ENCODE data around the gene WBP2NL.

WBP2NL gene

GRCh38 chr22:41966607-41967240 is 31.9 kb upstream of the WBP2NL start:
- Histone ChIP-seq H3K4me1 (ENCODE audit: control insufficient read depth in 2 of 2, insufficient read depth in 2 of 2, low read length in 2 of 2) (no peaks in the 10 kb centered on the region), H3K9me3 (ENCODE audit: control insufficient read depth in 2 of 2, low read length in 2 of 2) (no peaks in the 10 kb centered on the region), H3K9ac (ENCODE audit: low read depth in 1 of 2, low read length in 2 of 2) (no peak overlapping the region), H3K4me3 (ENCODE audit: low read length in 2 of 2) (no peak overlapping the region), H3K36me3 (ENCODE audit: control insufficient read depth in 2 of 2, insufficient read depth in 2 of 2, low read length in 2 of 2) (no peaks in the 10 kb centered on the region), H3K27ac (ENCODE audit: low read depth in 2 of 2, low read length in 2 of 2) (no peak overlapping the region), H3K27me3 (ENCODE audit: control insufficient read depth in 2 of 2, insufficient read depth in 2 of 2, low read length in 2 of 2) (peaks cover 0 to 5% of the 10 kb centered on the region in 2 donors)

- no peaks in the 10 kb centered on the region for H3K9me3 ChIP-seq (ENCODE audit: control insufficient read depth in 2 of 2, low read length in 2 of 2)
- H3K9ac ChIP-seq (ENCODE audit: low read depth in 1 of 2, low read length in 2 of 2) = no peak overlapping the region
- no peak overlapping the region for H3K27ac ChIP-seq (ENCODE audit: low read depth in 2 of 2, low read length in 2 of 2)
- H3K4me3 ChIP-seq (ENCODE audit: low read length in 2 of 2) = no peak overlapping the region
- H3K4me1 ChIP-seq (ENCODE audit: control insufficient read depth in 2 of 2, insufficient read depth in 2 of 2, low read length in 2 of 2) = no peaks in the 10 kb centered on the region
- no peaks in the 10 kb centered on the region for H3K36me3 ChIP-seq (ENCODE audit: control insufficient read depth in 2 of 2, insufficient read depth in 2 of 2, low read length in 2 of 2)
- peaks cover 3 to 5% of the 10 kb centered on the region in 2 donors for H3K27me3 ChIP-seq (ENCODE audit: control insufficient read depth in 2 of 2, insufficient read depth in 2 of 2, low read length in 2 of 2)
Measured at GRCh38 chr22:41968601-41969000, 30.0 kb upstream of the WBP2NL start.

DNA sequence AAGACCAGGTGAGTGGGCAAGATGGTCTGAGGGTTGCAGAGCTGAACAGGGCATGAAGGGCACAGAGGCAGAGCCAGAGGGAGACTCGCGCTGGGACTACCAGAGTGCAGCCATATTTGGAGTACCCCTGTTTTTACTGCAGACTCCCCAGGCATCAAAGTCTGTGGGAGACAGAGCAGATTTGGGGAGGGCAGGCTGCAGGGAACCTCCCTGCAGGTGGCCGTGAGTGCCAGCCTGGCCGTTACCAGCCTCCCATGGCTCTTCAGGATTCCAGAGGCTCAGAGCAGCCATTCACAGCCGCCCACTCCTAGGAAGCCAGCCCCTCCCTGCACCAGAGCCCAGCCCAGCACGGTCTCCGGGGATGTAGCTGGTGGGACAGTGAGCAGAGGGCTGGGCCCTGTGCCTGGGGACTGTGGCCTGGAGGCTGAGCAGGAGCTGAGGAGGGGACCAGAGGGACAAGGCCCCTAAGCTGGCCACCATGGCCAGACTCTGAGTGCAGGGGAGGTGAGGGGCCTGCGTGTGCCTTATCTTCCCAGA is 29.4 kb upstream of the WBP2NL start, which contains the start of gene SEPTIN3:
Gene SEPTIN3, plus strand, starts transcription at position 334 of the 537 bp plus-strand sequence. CDS start 2,050 bp downstream, outside the sequence.
- H3K36me3 ChIP-seq (ENCODE audit: control insufficient read depth in 2 of 2, insufficient read depth in 2 of 2, low read length in 2 of 2) = no peaks in the 10 kb centered on the region
- H3K4me3 ChIP-seq (ENCODE audit: low read length in 2 of 2) = no peak within 1 kb of the TSS
- no peaks in the 10 kb centered on the region for H3K9me3 ChIP-seq (ENCODE audit: control insufficient read depth in 2 of 2, low read length in 2 of 2)
- H3K4me1 ChIP-seq (ENCODE audit: control insufficient read depth in 2 of 2, insufficient read depth in 2 of 2, low read length in 2 of 2) = no peaks in the 10 kb centered on the region
- no peak within 1 kb of the TSS for H3K27ac ChIP-seq (ENCODE audit: low read depth in 2 of 2, low read length in 2 of 2)
- H3K27me3 ChIP-seq (ENCODE audit: control insufficient read depth in 2 of 2, insufficient read depth in 2 of 2, low read length in 2 of 2) = peaks cover 5 to 6% of the 10 kb centered on the region in 2 donors
- no peak within 1 kb of the TSS for H3K9ac ChIP-seq (ENCODE audit: low read depth in 1 of 2, low read length in 2 of 2)

DNA sequence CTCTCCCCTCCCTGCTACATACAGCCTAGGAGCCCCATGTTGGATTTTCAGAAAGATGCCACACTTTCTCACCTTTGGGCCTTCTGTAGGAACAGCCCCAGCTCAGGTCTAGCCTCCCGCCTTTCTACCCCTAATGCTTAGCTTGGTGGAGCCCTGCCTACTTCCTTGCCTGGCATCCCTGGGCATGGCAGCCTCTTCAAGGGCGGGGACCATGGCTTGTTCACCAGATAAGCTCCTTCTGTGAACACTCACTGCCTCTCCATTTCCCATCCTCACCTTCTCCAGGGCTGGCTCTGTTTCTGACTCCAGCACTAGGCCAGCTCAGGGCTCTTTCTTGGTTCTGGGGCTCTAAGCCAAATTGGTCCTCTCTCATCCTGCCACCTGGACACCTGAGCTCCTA is 28.0 kb upstream of the WBP2NL start:
- Histone ChIP-seq H3K4me1 (ENCODE audit: control insufficient read depth in 2 of 2, insufficient read depth in 2 of 2, low read length in 2 of 2) (no peaks in the 10 kb centered on the region), H3K9ac (ENCODE audit: low read depth in 1 of 2, low read length in 2 of 2) (no peak overlapping the region), H3K9me3 (ENCODE audit: control insufficient read depth in 2 of 2, low read length in 2 of 2) (no peaks in the 10 kb centered on the region), H3K36me3 (ENCODE audit: control insufficient read depth in 2 of 2, insufficient read depth in 2 of 2, low read length in 2 of 2) (no peaks in the 10 kb centered on the region), H3K27me3 (ENCODE audit: control insufficient read depth in 2 of 2, insufficient read depth in 2 of 2, low read length in 2 of 2) (peaks cover 10% of the 10 kb centered on the region in 2 donors), H3K4me3 (ENCODE audit: low read length in 2 of 2) (no peak overlapping the region), H3K27ac (ENCODE audit: low read depth in 2 of 2, low read length in 2 of 2) (no peak overlapping the region)

DNA sequence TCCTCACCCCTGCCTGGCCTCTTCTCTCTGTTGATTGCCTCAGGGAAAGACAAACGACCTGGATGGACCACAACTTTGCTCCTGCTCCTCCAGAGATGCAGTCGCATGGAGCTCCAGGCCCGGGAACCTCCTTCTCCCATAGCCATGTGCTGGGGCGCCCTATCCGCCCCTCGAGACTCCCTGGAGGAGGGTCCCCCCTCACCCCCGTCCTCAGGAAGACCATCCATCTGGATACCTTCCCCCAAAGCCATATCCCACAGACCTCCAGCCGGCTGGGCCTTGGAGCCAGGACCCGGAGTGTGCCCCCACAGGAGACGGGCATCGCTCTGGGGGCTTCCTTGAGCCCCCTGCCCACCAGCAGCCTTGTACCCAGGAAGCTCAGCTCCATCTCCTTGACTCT is 27.2 kb upstream of the WBP2NL start:
- no peak overlapping the region for H3K4me3 ChIP-seq (ENCODE audit: low read length in 2 of 2)
- H3K27me3 ChIP-seq (ENCODE audit: control insufficient read depth in 2 of 2, insufficient read depth in 2 of 2, low read length in 2 of 2) = peaks cover 17% of the 10 kb centered on the region in 2 donors
- no peaks in the 10 kb centered on the region for H3K36me3 ChIP-seq (ENCODE audit: control insufficient read depth in 2 of 2, insufficient read depth in 2 of 2, low read length in 2 of 2)
- no peak overlapping the region for H3K27ac ChIP-seq (ENCODE audit: low read depth in 2 of 2, low read length in 2 of 2)
- H3K9ac ChIP-seq (ENCODE audit: low read depth in 1 of 2, low read length in 2 of 2) = no peak overlapping the region
- no peaks in the 10 kb centered on the region for H3K9me3 ChIP-seq (ENCODE audit: control insufficient read depth in 2 of 2, low read length in 2 of 2)
- H3K4me1 ChIP-seq (ENCODE audit: control insufficient read depth in 2 of 2, insufficient read depth in 2 of 2, low read length in 2 of 2) = no peaks in the 10 kb centered on the region

GRCh38 chr22:41974691-41975290 is 23.8 kb upstream of the WBP2NL start:
- Histone ChIP-seq H3K4me1 (ENCODE audit: control insufficient read depth in 2 of 2, insufficient read depth in 2 of 2, low read length in 2 of 2) (peaks cover 4 to 7% of the 10 kb centered on the region in 2 donors), H3K9ac (ENCODE audit: low read depth in 1 of 2, low read length in 2 of 2) (no peak overlapping the region), H3K36me3 (ENCODE audit: control insufficient read depth in 2 of 2, insufficient read depth in 2 of 2, low read length in 2 of 2) (no peaks in the 10 kb centered on the region), H3K27me3 (ENCODE audit: control insufficient read depth in 2 of 2, insufficient read depth in 2 of 2, low read length in 2 of 2) (peaks cover 21 to 28% of the 10 kb centered on the region in 2 donors), H3K9me3 (ENCODE audit: control insufficient read depth in 2 of 2, low read length in 2 of 2) (no peaks in the 10 kb centered on the region), H3K27ac (ENCODE audit: low read depth in 2 of 2, low read length in 2 of 2) (no peak overlapping the region), H3K4me3 (ENCODE audit: low read length in 2 of 2) (no peak overlapping the region)

DNA sequence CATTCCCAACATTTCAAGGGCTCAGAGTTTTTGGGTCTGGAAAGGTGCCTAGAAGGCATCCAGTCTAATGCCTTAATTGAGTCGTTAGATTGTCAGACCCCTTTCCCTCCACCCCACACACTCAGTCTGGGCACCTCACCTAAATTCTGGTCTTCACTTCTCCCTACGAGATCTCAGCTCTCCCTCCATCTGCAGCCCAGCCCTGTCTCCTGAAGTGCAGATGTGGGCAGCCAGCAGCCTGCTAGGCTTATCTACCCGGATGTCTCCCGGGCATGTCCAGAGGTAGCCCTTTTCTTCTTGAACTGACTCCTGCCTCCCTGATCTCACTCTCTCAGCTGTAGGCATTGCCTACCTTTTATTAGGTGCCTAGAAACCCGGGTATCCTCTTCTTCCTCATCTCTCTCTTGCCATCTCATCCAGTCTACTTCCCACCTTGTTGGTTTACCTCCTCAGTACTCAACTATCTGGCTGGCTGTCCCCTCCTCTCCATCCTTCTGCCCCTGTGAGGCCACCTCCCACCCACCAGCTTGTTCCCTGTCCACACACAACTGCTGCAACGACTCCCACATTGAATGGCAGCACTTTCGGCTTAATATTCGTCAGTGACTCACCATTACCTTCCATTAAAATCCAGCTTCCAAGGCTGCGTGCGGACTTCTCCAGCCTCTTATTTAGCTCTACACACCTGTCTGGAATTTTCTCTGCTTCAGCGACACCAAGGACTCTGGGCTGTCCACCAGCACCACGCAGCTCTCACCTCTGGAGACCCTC is 23.1 kb upstream of the WBP2NL start:
- Histone ChIP-seq H3K27me3 (ENCODE audit: control insufficient read depth in 2 of 2, insufficient read depth in 2 of 2, low read length in 2 of 2) (peaks cover 21 to 28% of the 10 kb centered on the region in 2 donors), H3K9ac (ENCODE audit: low read depth in 1 of 2, low read length in 2 of 2) (no peak overlapping the region), H3K4me1 (ENCODE audit: control insufficient read depth in 2 of 2, insufficient read depth in 2 of 2, low read length in 2 of 2) (peaks cover 4 to 7% of the 10 kb centered on the region in 2 donors), H3K36me3 (ENCODE audit: control insufficient read depth in 2 of 2, insufficient read depth in 2 of 2, low read length in 2 of 2) (no peaks in the 10 kb centered on the region), H3K27ac (ENCODE audit: low read depth in 2 of 2, low read length in 2 of 2) (no peak overlapping the region), H3K9me3 (ENCODE audit: control insufficient read depth in 2 of 2, low read length in 2 of 2) (no peaks in the 10 kb centered on the region), H3K4me3 (ENCODE audit: low read length in 2 of 2) (no peak overlapping the region)

DNA sequence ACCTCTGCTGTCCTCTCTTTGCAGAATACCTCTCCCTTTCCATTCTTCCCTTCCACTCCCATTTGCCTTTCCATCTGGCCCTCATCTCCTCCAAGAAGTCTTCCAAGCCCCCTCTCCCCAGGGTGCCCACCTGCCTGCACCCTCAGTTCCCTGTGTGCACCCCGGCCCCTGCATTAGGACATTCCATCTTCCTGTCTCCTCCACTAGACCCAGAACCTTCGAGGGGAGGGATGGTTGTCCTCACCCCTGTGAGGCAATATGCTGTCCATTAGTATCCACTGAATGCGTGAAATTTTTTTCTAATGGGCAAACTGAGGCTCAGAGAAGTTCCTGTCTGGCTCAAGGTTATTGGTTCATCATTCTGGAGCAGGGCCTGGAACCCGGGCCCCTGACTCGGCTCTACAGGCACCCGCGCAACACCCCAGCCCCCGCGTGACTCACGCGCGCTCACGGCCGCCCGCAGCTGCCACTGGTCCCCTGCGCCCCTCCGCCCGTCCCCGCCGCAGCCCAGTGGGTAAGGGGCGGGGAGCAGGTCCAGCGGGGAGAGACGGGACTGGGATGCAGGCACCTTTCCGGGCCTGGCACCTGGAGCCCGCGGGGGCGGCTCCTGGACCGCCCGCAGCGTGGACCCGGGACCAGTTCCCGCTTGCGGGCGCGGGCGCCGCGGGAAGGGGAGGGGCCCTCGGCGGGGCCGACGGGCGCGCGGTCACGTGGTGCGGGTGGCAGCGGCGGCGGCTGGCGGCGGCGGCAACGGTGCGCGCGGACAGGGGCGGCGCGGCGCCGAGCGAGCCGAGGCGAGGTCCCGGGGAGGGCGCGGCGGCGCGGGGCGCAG is 22.3 kb upstream of the WBP2NL start:
- H3K27ac ChIP-seq (ENCODE audit: low read depth in 2 of 2, low read length in 2 of 2) = no peak overlapping the region
- H3K9me3 ChIP-seq (ENCODE audit: control insufficient read depth in 2 of 2, low read length in 2 of 2) = no peaks in the 10 kb centered on the region
- H3K27me3 ChIP-seq (ENCODE audit: control insufficient read depth in 2 of 2, insufficient read depth in 2 of 2, low read length in 2 of 2) = peaks cover 16 to 28% of the 10 kb centered on the region in 2 donors
- H3K4me1 ChIP-seq (ENCODE audit: control insufficient read depth in 2 of 2, insufficient read depth in 2 of 2, low read length in 2 of 2) = peaks cover 4 to 7% of the 10 kb centered on the region in 2 donors
- peak overlapping the region in 1 of 2 donors; percentile 26 for H3K4me3 ChIP-seq (ENCODE audit: low read length in 2 of 2)
- no peak overlapping the region for H3K9ac ChIP-seq (ENCODE audit: low read depth in 1 of 2, low read length in 2 of 2)
- no peaks in the 10 kb centered on the region for H3K36me3 ChIP-seq (ENCODE audit: control insufficient read depth in 2 of 2, insufficient read depth in 2 of 2, low read length in 2 of 2)

GRCh38 chr22:41976961-41977566 is 21.5 kb upstream of the WBP2NL start:
- H3K36me3 ChIP-seq (ENCODE audit: control insufficient read depth in 2 of 2, insufficient read depth in 2 of 2, low read length in 2 of 2) = no peaks in the 10 kb centered on the region
- peak overlapping the region; percentile 26 to 39 for H3K4me3 ChIP-seq (ENCODE audit: low read length in 2 of 2)
- H3K27ac ChIP-seq (ENCODE audit: low read depth in 2 of 2, low read length in 2 of 2) = no peak overlapping the region
- H3K4me1 ChIP-seq (ENCODE audit: control insufficient read depth in 2 of 2, insufficient read depth in 2 of 2, low read length in 2 of 2) = peaks cover 4 to 7% of the 10 kb centered on the region in 2 donors
- peaks cover 16 to 28% of the 10 kb centered on the region in 2 donors for H3K27me3 ChIP-seq (ENCODE audit: control insufficient read depth in 2 of 2, insufficient read depth in 2 of 2, low read length in 2 of 2)
- no peaks in the 10 kb centered on the region for H3K9me3 ChIP-seq (ENCODE audit: control insufficient read depth in 2 of 2, low read length in 2 of 2)
- no peak overlapping the region for H3K9ac ChIP-seq (ENCODE audit: low read depth in 1 of 2, low read length in 2 of 2)
